ENCODE measurements around the gene TAGAP. TPM values are rescaled to one million over a fixed set of nuclear protein-coding genes. Genes with fewer than 3 reads are reported as not detected.

Gene TAGAP
- total and polyA plus RNA-seq, 9 of the 15 experiments (the other 6 are each of a cell fraction or from before 2014, with no cell fraction given) = 0.07 TPM; not detected in 8

DNA sequence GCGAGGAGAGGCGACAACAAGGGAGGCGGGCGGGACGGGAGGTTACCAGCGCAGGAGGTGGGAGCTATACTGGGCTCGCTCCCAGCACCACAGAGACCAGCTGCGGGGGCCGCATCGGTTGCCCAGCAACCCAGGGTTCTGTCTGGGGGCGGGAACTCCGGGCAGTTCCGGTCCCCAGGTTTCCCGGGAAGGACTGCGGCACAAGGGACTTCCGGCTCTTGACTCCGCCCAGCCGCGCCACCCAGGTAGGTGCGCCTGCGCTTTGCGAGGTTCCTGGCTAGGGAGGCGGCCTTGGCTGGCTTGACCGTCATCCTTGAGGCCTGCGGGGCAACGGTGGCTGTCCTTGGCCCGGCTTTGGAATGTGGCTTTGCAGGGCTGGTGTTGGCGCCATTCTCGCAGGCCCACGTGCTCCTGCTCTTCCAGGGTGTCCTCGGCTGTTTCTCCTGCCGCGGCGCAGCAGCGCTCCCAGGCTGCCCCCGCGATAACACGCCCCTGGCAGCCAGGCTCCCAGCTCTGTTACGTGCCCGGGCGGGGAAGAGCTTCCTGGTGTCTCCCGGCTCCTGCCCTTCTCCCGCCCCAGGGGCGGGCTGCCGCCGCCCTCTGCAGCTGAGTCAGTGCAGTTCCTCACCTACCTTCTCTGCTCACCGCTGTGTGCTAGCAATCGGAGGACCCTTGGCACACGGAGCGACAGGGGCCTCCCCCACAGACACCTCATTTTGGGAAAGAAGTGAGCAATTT is 45.0 kb downstream of the TAGAP start, which contains the start of gene RSPH3 (continued):
- no peak for TF ChIP-seq ETV6 (IDR thresholded peaks at IDR 0.05; ENCODE audit: borderline replicate concordance in 1 of 2, low read depth in 2 of 2, low read length in 1 of 2)
- no peak for TF ChIP-seq ETV6 (CRISPR knock-in tag; IDR thresholded peaks at IDR 0.05; ENCODE audit: borderline replicate concordance)
- no peak for TF ChIP-seq MCM7 (IDR thresholded peaks at IDR 0.05)
- no peak for TF ChIP-seq ZNF707 (CRISPR knock-in tag; conservative IDR thresholded peaks at IDR 0.05)
- TF ChIP-seq, protein P1, sequence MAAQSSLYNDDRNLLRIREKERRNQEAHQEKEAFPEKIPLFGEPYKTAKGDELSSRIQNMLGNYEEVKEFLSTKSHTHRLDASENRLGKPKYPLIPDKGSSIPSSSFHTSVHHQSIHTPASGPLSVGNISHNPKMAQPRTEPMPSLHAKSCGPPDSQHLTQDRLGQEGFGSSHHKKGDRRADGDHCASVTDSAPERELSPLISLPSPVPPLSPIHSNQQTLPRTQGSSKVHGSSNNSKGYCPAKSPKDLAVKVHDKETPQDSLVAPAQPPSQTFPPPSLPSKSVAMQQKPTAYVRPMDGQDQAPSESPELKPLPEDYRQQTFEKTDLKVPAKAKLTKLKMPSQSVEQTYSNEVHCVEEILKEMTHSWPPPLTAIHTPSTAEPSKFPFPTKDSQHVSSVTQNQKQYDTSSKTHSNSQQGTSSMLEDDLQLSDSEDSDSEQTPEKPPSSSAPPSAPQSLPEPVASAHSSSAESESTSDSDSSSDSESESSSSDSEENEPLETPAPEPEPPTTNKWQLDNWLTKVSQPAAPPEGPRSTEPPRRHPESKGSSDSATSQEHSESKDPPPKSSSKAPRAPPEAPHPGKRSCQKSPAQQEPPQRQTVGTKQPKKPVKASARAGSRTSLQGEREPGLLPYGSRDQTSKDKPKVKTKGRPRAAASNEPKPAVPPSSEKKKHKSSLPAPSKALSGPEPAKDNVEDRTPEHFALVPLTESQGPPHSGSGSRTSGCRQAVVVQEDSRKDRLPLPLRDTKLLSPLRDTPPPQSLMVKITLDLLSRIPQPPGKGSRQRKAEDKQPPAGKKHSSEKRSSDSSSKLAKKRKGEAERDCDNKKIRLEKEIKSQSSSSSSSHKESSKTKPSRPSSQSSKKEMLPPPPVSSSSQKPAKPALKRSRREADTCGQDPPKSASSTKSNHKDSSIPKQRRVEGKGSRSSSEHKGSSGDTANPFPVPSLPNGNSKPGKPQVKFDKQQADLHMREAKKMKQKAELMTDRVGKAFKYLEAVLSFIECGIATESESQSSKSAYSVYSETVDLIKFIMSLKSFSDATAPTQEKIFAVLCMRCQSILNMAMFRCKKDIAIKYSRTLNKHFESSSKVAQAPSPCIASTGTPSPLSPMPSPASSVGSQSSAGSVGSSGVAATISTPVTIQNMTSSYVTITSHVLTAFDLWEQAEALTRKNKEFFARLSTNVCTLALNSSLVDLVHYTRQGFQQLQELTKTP (IDR thresholded peaks at IDR 0.05; ENCODE audit: low read depth in 1 of 2, partially characterized antibody in 2 of 2) = peak in 1 of 2 experiments; percentile 69
- TF ChIP-seq TOE1 (IDR thresholded peaks at IDR 0.05; ENCODE audit: borderline replicate concordance) = peak; percentile 83
- peak; percentile 88; the same call in 1 of the 2 replicates for TF ChIP-seq TOE1 (CRISPR knock-in tag; IDR thresholded peaks at IDR 0.05; ENCODE audit: borderline replicate concordance, low read depth)
- TF ChIP-seq DPF2 (IDR thresholded peaks at IDR 0.05) = peak; percentile 72
- TF ChIP-seq, protein P2, sequence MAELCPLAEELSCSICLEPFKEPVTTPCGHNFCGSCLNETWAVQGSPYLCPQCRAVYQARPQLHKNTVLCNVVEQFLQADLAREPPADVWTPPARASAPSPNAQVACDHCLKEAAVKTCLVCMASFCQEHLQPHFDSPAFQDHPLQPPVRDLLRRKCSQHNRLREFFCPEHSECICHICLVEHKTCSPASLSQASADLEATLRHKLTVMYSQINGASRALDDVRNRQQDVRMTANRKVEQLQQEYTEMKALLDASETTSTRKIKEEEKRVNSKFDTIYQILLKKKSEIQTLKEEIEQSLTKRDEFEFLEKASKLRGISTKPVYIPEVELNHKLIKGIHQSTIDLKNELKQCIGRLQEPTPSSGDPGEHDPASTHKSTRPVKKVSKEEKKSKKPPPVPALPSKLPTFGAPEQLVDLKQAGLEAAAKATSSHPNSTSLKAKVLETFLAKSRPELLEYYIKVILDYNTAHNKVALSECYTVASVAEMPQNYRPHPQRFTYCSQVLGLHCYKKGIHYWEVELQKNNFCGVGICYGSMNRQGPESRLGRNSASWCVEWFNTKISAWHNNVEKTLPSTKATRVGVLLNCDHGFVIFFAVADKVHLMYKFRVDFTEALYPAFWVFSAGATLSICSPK (IDR thresholded peaks at IDR 0.05; ENCODE audit: borderline replicate concordance) = no peak
- peak; percentile 55; the same call in 1 of the 2 replicates for TF ChIP-seq ZNF316 (IDR thresholded peaks at IDR 0.05)
- TF ChIP-seq SMC3 (conservative IDR thresholded peaks at IDR 0.05; ENCODE audit: insufficient read depth, low read depth, low read length) = no peak
- no peak; the same call in none of the 2 replicates for TF ChIP-seq ELF4 (CRISPR knock-in tag; IDR thresholded peaks at IDR 0.05)
- peak; percentile 89 for TF ChIP-seq NBN (IDR thresholded peaks at IDR 0.05; ENCODE audit: low read depth)
- peak; percentile 80; the same call in 1 of the 2 replicates for TF ChIP-seq KAT7 (CRISPR knock-in tag; IDR thresholded peaks at IDR 0.05; ENCODE audit: borderline replicate concordance)
- TF ChIP-seq, protein P3, sequence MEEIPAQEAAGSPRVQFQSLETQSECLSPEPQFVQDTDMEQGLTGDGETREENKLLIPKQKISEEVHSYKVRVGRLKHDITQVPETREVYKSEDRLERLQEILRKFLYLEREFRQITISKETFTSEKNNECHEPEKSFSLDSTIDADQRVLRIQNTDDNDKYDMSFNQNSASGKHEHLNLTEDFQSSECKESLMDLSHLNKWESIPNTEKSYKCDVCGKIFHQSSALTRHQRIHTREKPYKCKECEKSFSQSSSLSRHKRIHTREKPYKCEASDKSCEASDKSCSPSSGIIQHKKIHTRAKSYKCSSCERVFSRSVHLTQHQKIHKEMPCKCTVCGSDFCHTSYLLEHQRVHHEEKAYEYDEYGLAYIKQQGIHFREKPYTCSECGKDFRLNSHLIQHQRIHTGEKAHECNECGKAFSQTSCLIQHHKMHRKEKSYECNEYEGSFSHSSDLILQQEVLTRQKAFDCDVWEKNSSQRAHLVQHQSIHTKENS (CRISPR knock-in tag; IDR thresholded peaks at IDR 0.05) = no peak
- TF ChIP-seq, protein P4, sequence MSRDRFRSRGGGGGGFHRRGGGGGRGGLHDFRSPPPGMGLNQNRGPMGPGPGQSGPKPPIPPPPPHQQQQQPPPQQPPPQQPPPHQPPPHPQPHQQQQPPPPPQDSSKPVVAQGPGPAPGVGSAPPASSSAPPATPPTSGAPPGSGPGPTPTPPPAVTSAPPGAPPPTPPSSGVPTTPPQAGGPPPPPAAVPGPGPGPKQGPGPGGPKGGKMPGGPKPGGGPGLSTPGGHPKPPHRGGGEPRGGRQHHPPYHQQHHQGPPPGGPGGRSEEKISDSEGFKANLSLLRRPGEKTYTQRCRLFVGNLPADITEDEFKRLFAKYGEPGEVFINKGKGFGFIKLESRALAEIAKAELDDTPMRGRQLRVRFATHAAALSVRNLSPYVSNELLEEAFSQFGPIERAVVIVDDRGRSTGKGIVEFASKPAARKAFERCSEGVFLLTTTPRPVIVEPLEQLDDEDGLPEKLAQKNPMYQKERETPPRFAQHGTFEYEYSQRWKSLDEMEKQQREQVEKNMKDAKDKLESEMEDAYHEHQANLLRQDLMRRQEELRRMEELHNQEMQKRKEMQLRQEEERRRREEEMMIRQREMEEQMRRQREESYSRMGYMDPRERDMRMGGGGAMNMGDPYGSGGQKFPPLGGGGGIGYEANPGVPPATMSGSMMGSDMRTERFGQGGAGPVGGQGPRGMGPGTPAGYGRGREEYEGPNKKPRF (IDR thresholded peaks at IDR 0.05; ENCODE audit: low read depth, low read length) = no peak
